ENCODE data around the gene ZNF316. TPM values are rescaled to one million over a fixed set of nuclear protein-coding genes. Genes with fewer than 3 reads are reported as not detected.

The ZNF316 gene
- total RNA-seq, 1 donor from 2014 or later, result 28.9 TPM

GRCh38 chr7:6621195-6622133 is 15.7 kb upstream of the ZNF316 start:
- Mint-ChIP-seq H3K36me3 (ENCODE audit: low read depth) (peaks cover 12% of the 10 kb centered on the region), H3K27ac (ENCODE audit: unreplicated experiment) (no peak overlapping the region), H3K4me3 (ENCODE audit: unreplicated experiment) (no peak overlapping the region), H3K27me3 (ENCODE audit: low read depth) (no peaks in the 10 kb centered on the region), H3K9me3 (ENCODE audit: low read depth) (no peaks in the 10 kb centered on the region), H3K4me1 (ENCODE audit: low read depth) (no peaks in the 10 kb centered on the region)
- no peak for TF ChIP-seq CTCF (IDR thresholded peaks at IDR 0.05)
- DNase-seq (ENCODE audit: low spot score), result no peak

- Mint-ChIP-seq H3K27me3 (ENCODE audit: low read depth) (no peaks in the 10 kb centered on the region), H3K4me1 (ENCODE audit: low read depth) (no peaks in the 10 kb centered on the region), H3K4me3 (ENCODE audit: unreplicated experiment) (no peak overlapping the region), H3K36me3 (ENCODE audit: low read depth) (peaks cover 11% of the 10 kb centered on the region), H3K9me3 (ENCODE audit: low read depth) (no peaks in the 10 kb centered on the region), H3K27ac (ENCODE audit: unreplicated experiment) (no peak overlapping the region)
- TF ChIP-seq CTCF (IDR thresholded peaks at IDR 0.05), result no peak
- no peak for DNase-seq (ENCODE audit: low spot score)
Observed at GRCh38 chr7:6622134-6622710, 14.9 kb upstream of the ZNF316 start.

- peaks cover 9% of the 10 kb centered on the region for H3K36me3 Mint-ChIP-seq (ENCODE audit: low read depth)
- no peak for TF ChIP-seq CTCF (IDR thresholded peaks at IDR 0.05)
- no peaks in the 10 kb centered on the region for H3K27me3 Mint-ChIP-seq (ENCODE audit: low read depth)
- H3K27ac Mint-ChIP-seq (ENCODE audit: unreplicated experiment), result no peak overlapping the region
- no peak for DNase-seq (ENCODE audit: low spot score)
- H3K4me3 Mint-ChIP-seq (ENCODE audit: unreplicated experiment), result no peak overlapping the region
- H3K4me1 Mint-ChIP-seq (ENCODE audit: low read depth), result no peaks in the 10 kb centered on the region
- no peaks in the 10 kb centered on the region for H3K9me3 Mint-ChIP-seq (ENCODE audit: low read depth)
Observed at GRCh38 chr7:6623589-6624245, 13.4 kb upstream of the ZNF316 start.

GRCh38 chr7:6624246-6624611 is 12.9 kb upstream of the ZNF316 start:
- Mint-ChIP-seq H3K4me3 (ENCODE audit: unreplicated experiment) (no peak overlapping the region), H3K9me3 (ENCODE audit: low read depth) (no peaks in the 10 kb centered on the region), H3K4me1 (ENCODE audit: low read depth) (no peaks in the 10 kb centered on the region), H3K27me3 (ENCODE audit: low read depth) (no peaks in the 10 kb centered on the region), H3K36me3 (ENCODE audit: low read depth) (peaks cover 9% of the 10 kb centered on the region), H3K27ac (ENCODE audit: unreplicated experiment) (no peak overlapping the region)
- TF ChIP-seq CTCF (IDR thresholded peaks at IDR 0.05), result no peak
- DNase-seq (ENCODE audit: low spot score), result no peak

- no peaks in the 10 kb centered on the region for H3K27me3 Mint-ChIP-seq (ENCODE audit: low read depth)
- no peak overlapping the region for H3K4me3 Mint-ChIP-seq (ENCODE audit: unreplicated experiment)
- no peaks in the 10 kb centered on the region for H3K4me1 Mint-ChIP-seq (ENCODE audit: low read depth)
- peaks cover 2% of the 10 kb centered on the region for H3K36me3 Mint-ChIP-seq (ENCODE audit: low read depth)
- no peaks in the 10 kb centered on the region for H3K9me3 Mint-ChIP-seq (ENCODE audit: low read depth)
- H3K27ac Mint-ChIP-seq (ENCODE audit: unreplicated experiment), result no peak overlapping the region
- no peak for TF ChIP-seq CTCF (IDR thresholded peaks at IDR 0.05)
- DNase-seq (ENCODE audit: low spot score), result no peak
Observed at GRCh38 chr7:6628045-6628444, 9.1 kb upstream of the ZNF316 start.

Data from chondrocyte (in vitro differentiated cells).